Putamen (tissue), 1 donor: Measurements from ENCODE around the gene ACP3.

ENCODE experiments used
- DNase-seq: peaks from one replicate; pipeline ENCODE4 v3.0.0-alpha.2; 2016; ENCODE audit warnings: low spot score

ACP3 gene

GRCh38 chr3:132407025-132407424 is 89.8 kb downstream of the ACP3 start:
- DNase-seq = no peak
